Transverse colon (tissue), 4 donors: Measurements from ENCODE around the gene DNAJB11. TPM values are rescaled to one million over a fixed set of nuclear protein-coding genes. Genes with fewer than 3 reads are reported as not detected.
A peak's percentile ranks its signal among the peaks of the same experiment; 100 is the strongest.
"Not testable (repeated sequence)": the region's sequence is repeated elsewhere in the genome, so short reads cannot be mapped to it uniquely, and the experiment has no call there.

Source experiments
- DNase-seq: peaks from one replicate; pipeline ENCODE4 v3.0.0-alpha.2; 2019
- H3K27ac ChIP-seq, 4 donors: fragments of 200-600 bp; sonication (generic); 2 replicates each; pipeline ENCODE4 v1.5.1; 2016 to 2018; ENCODE audit warnings: inconsistent platforms in 4 of 4
- H3K27me3 ChIP-seq: fragments of 200-600 bp; sonication (generic); 2 replicates; pipeline ENCODE4 v1.5.1; 2017; ENCODE audit warnings: inconsistent platforms
- H3K36me3 ChIP-seq, 4 donors: fragments of 200-600 bp; sonication (generic); 2 replicates each; pipeline ENCODE4 v1.5.1; 2017 to 2019; ENCODE audit warnings: inconsistent platforms in 4 of 4
- H3K4me1 ChIP-seq, 4 donors: fragments of 200-600 bp; sonication (generic); 2 replicates each; pipeline ENCODE4 v1.5.1; 2017 to 2020; ENCODE audit warnings: inconsistent platforms in 4 of 4
- H3K4me3 ChIP-seq, 4 donors: fragments of 200-600 bp; sonication (generic); 1 replicate in 1 of 4; 2 replicates in 3 of 4; pipeline versions ENCODE4 v1.5.1 to v1.6.1; 2017 to 2019; ENCODE audit warnings: inconsistent platforms in 4 of 4
- H3K9me3 ChIP-seq, 2 donors: fragments of 200-600 bp; sonication (generic); 2 replicates each; pipeline ENCODE4 v1.5.1; 2017 to 2019; ENCODE audit warnings: inconsistent platforms in 2 of 2
- CTCF ChIP-seq, 5 experiments: fragments of 200-600 bp in 3 of 5; fragments of 450-650 bp in 2 of 5; sonication (generic) in 3 of 5; IDR thresholded peaks; 1 replicate in 2 of 5; 2 replicates in 3 of 5; pipeline ENCODE4 v1.5.1; 2016 to 2017; ENCODE audit warnings: antibody characterized with exemption in 5 of 5, inconsistent platforms in 3 of 5, mild to moderate bottlenecking in 2 of 5, moderate library complexity in 1 of 5
- EP300 ChIP-seq: sonication (generic); formaldehyde crosslinking; IDR thresholded peaks from one replicate; pipeline ENCODE4 v1.6.1; 2017; ENCODE audit warnings: antibody characterized with exemption, low read depth
- POLR2A ChIP-seq: fragments of 450-650 bp; IDR thresholded peaks from one replicate; pipeline ENCODE4 v1.6.1; 2016; ENCODE audit warnings: antibody characterized with exemption, mild to moderate bottlenecking, moderate library complexity
- POLR2AphosphoS5 ChIP-seq, 3 donors: sonication (generic); formaldehyde crosslinking; IDR thresholded peaks; one replicate each; pipeline ENCODE4 v1.6.1; 2016; ENCODE audit warnings: antibody characterized with exemption in 3 of 3
- WGBS, 2 donors: methylation state at CpG; one replicate each; pipeline ENCODE4 v1.1.5; 2018; ENCODE audit warnings: low coverage in 1 of 2; 5-methylcytosine and 5-hydroxymethylcytosine counted together
- in situ Hi-C, 4 donors: fragments of 200-750 bp; cut with MboI; loops; one replicate each; pipeline versions ENCODE4 v1.15.0 to v1.15.1; 2017; ENCODE audit warnings: low sequenced_read_pairs in 3 of 4, low pct_ligation_motif_present in 1 of 4, low pct_unique_long_range_greater_than_20kb in 1 of 4
- intact Hi-C: fragments of 100-400 bp; cut with DNase I; formaldehyde crosslinking; loops from one replicate; pipeline ENCODE4 v1.15.1; 2023; ENCODE audit warnings: low total_unique reads
- total RNA-seq, 4 donors: library from RNA; depleted of rRNA; stranded (reverse); fragments of >200 nt; gene quantifications; one replicate each; pipeline ENCODE4 v1.1.0, GENCODE V29; 2016

Gene DNAJB11
- total RNA-seq, 4 donors from 2014 or later = 15.7 to 50.0 (median 29.4) TPM

- Histone ChIP-seq H3K27me3 (no peaks in the 10 kb centered on the region), H3K27ac (no peak overlapping the region), H3K4me3 (no peak overlapping the region), H3K36me3 (peaks cover 0 to 10% (median 0%) of the 10 kb centered on the region in 4 donors), H3K4me1 (peaks cover 6 to 46% (median 20%) of the 10 kb centered on the region in 4 donors), H3K9me3 (no peaks in the 10 kb centered on the region)
- intact Hi-C loops = no loop called here
- no peak for DNase-seq
- TF ChIP-seq CTCF (IDR thresholded peaks at IDR 0.05) (no peak), POLR2AphosphoS5 (IDR thresholded peaks at IDR 0.05) (no peak), EP300 (no peak)
- in situ Hi-C loops = no loop called here
These were observed 5.9 kb upstream of the DNAJB11 start for GRCh38 chr3:186564586-186564985.

- in situ Hi-C loops = no loop called here
- no peaks in the 10 kb centered on the region for H3K27me3 ChIP-seq
- TF ChIP-seq POLR2A (no peak), EP300 (no peak)
- intact Hi-C loops = no loop called here
- WGBS, 2 donors = 0% methylated on average over 1 to 8 of the region's 14 CpGs
- peak overlapping the region; percentile 76 to 98 (median 84) for H3K4me3 ChIP-seq
- DNase-seq = no peak
- peak overlapping the region; percentile 92 to 99 (median 94) for H3K27ac ChIP-seq
- no peaks in the 10 kb centered on the region for H3K9me3 ChIP-seq
- peaks cover 0 to 10% (median 0%) of the 10 kb centered on the region in 4 donors for H3K36me3 ChIP-seq
- H3K4me1 ChIP-seq = peaks cover 18 to 51% (median 31%) of the 10 kb centered on the region in 4 donors
These were observed 3.8 kb upstream of the DNAJB11 start for GRCh38 chr3:186566772-186567071.

GRCh38 chr3:186567072-186567921 is 3.2 kb upstream of the DNAJB11 start, which contains the start of gene TBCCD1:
Gene TBCCD1, minus strand, starts transcription at chr3:186567339. Its CDS starts 3,010 bp downstream, at chr3:186564329.
- intact Hi-C loops (no loop called here), in situ Hi-C loops (no loop called here)
- peak; percentile 96 for TF ChIP-seq POLR2A
- TF ChIP-seq POLR2AphosphoS5 (IDR thresholded peaks at IDR 0.05) = peak; percentile 80 to 97 (median 96)
- no peak for TF ChIP-seq EP300
- no peaks in the 10 kb centered on the region for H3K27me3 ChIP-seq
- peaks cover 21 to 55% (median 34%) of the 10 kb centered on the region in 4 donors for H3K4me1 ChIP-seq
- WGBS, 2 donors = 0% methylated on average over 5 to 54 of the region's 66 CpGs
- peak; percentile 95 for DNase-seq
- H3K4me3 ChIP-seq = peak within 1 kb of the TSS; percentile 76 to 98 (median 84)
- peak within 1 kb of the TSS; percentile 92 to 99 (median 94) for H3K27ac ChIP-seq
- H3K9me3 ChIP-seq = no peaks in the 10 kb centered on the region
- peaks cover 0 to 6% (median 0%) of the 10 kb centered on the region in 4 donors for H3K36me3 ChIP-seq

- 52% methylated on average over 7 to 11 of the region's 11 CpGs for WGBS, 2 donors
- H3K4me3 ChIP-seq = peak overlapping the region in 2 of 4 donors; percentile 78 to 79
- in situ Hi-C loops = not testable (repeated sequence)
These were observed 1.2 kb upstream of the DNAJB11 start for GRCh38 chr3:186569361-186569760.

GRCh38 chr3:186569779-186570095 is 783 bp upstream of the DNAJB11 start:
- H3K4me1 ChIP-seq = peaks cover 21 to 52% (median 34%) of the 10 kb centered on the region in 4 donors
- WGBS, 2 donors = 2 to 6% methylated on average over 6 to 7 of the region's 7 CpGs
- TF ChIP-seq POLR2A (no peak), EP300 (no peak), CTCF (IDR thresholded peaks at IDR 0.05) (no peak), POLR2AphosphoS5 (IDR thresholded peaks at IDR 0.05) (no peak)
- peaks cover 0 to 18% (median 4%) of the 10 kb centered on the region in 4 donors for H3K36me3 ChIP-seq
- no peaks in the 10 kb centered on the region for H3K27me3 ChIP-seq
- H3K9me3 ChIP-seq = no peaks in the 10 kb centered on the region
- peak overlapping the region; percentile 83 to 96 (median 90) for H3K27ac ChIP-seq
- intact Hi-C loops = no loop called here
- in situ Hi-C loops = no loop called here
- no peak for DNase-seq
- H3K4me3 ChIP-seq = peak overlapping the region; percentile 30 to 79 (median 54)

More at GRCh38 chr3:186569361-186569760, 1.2 kb upstream of the DNAJB11 start:
- Histone ChIP-seq H3K36me3 (peaks cover 0 to 18% (median 4%) of the 10 kb centered on the region in 4 donors), H3K27ac (peak overlapping the region; percentile 83 to 96 (median 90)), H3K4me1 (peaks cover 21 to 52% (median 34%) of the 10 kb centered on the region in 4 donors)
- DNase-seq, H3K27me3 ChIP-seq, H3K9me3 ChIP-seq, intact Hi-C loops: not testable (repeated sequence)
